Measurements from ENCODE around the gene CELF4.

- TF ChIP-seq CTCF (IDR thresholded peaks at IDR 0.05) (no peak), POLR2A (IDR thresholded peaks at IDR 0.05) (no peak), POLR2AphosphoS5 (IDR thresholded peaks at IDR 0.05) (no peak), EP300 (IDR thresholded peaks at IDR 0.05) (no peak)
These were observed 71.2 kb downstream of the CELF4 start for GRCh38 chr18:37494406-37494805.
